GM13976 (cell line): ENCODE results near the gene LRMDA.

Source experiments
- DNase-seq: peaks from one replicate; pipeline ENCODE4 v3.0.0; 2012; ENCODE audit warnings: low spot score
- in situ Hi-C: fragments of 300-500 bp; cut with MboI; formaldehyde crosslinking; loops from one replicate; pipeline ENCODE4 v1.12.0; 2022; ENCODE audit warnings: low sequenced_read_pairs, mixed read lengths, inconsistent platforms; ENCODE audit not compliant: unreplicated experiment
- TF ChIP-seq, protein P1 (sequence below): IDR thresholded peaks from 2 replicates; pipeline ENCODE4 v1.5.1; 2012; ENCODE audit warnings: borderline replicate concordance, mild to moderate bottlenecking; ENCODE audit not compliant: insufficient read depth; ENCODE audit errors: extremely low read depth, missing control alignments, control extremely low read depth

The LRMDA gene

DNA sequence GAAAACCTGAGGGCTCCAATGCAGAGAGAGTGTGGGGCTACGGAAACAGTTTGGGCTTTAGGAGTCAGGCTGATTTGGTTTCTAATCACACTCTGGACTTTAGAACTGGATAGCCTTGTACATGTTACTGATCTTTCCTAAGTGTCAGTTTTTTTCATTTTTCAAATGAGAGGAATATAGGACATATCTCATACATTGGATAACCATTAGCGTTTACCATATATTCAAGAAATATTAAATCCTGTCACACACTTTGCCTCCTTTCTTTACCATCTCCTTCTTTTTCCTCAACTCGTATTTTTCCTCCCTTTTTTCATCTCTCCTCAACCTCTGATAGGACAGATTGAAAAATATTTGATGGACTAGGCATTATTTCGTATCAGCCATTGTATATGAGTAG lies 885.7 kb downstream of the LRMDA start:
- TF ChIP-seq, protein P1, sequence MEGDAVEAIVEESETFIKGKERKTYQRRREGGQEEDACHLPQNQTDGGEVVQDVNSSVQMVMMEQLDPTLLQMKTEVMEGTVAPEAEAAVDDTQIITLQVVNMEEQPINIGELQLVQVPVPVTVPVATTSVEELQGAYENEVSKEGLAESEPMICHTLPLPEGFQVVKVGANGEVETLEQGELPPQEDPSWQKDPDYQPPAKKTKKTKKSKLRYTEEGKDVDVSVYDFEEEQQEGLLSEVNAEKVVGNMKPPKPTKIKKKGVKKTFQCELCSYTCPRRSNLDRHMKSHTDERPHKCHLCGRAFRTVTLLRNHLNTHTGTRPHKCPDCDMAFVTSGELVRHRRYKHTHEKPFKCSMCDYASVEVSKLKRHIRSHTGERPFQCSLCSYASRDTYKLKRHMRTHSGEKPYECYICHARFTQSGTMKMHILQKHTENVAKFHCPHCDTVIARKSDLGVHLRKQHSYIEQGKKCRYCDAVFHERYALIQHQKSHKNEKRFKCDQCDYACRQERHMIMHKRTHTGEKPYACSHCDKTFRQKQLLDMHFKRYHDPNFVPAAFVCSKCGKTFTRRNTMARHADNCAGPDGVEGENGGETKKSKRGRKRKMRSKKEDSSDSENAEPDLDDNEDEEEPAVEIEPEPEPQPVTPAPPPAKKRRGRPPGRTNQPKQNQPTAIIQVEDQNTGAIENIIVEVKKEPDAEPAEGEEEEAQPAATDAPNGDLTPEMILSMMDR, result no peak
- DNase-seq, result no peak
- in situ Hi-C loops, result no loop called here

DNA sequence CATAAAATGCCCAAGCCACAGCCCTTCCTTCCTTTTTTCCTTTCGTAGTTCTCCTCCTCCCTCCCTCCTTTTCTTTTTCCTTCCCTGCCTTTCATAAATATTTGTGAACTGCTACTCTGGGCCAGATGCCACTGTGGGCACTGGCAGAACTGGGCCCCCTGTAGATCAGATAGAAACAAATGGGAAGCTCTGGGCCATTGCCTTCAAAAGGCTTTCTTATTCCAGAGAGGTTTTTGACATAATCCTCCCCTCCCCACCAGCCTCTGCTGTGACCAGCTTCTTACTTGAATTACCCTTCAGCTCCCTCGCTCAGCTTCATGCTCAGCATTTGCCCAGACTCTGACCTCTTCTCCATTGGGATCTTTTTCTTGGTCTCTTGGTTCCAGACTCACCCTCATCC lies 886.8 kb downstream of the LRMDA start:
- in situ Hi-C loops, result no loop called here
- DNase-seq, result no peak
- TF ChIP-seq, protein P1, result no peak

DNA sequence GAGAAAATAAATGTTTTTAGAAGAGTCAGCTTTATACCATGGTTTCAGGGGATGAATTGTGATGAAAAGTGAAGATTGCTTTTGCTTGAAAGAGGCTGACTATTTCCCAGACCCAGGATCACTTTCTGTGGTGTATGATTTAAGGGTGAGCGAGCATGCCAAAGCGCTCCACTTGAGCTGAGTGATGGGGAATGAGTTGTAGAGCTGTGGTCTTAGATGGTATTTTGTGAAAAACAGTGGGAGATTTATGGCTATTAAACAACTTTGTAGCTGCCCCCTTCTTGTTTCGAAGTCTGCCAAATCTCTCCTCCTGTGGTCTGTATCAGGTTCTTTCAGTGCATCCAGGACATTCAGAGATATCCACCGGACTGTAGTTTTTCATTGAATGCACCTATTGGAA lies 888.2 kb downstream of the LRMDA start:
- TF ChIP-seq, protein P1, result no peak
- in situ Hi-C loops, result no loop called here
- DNase-seq, result no peak

DNA sequence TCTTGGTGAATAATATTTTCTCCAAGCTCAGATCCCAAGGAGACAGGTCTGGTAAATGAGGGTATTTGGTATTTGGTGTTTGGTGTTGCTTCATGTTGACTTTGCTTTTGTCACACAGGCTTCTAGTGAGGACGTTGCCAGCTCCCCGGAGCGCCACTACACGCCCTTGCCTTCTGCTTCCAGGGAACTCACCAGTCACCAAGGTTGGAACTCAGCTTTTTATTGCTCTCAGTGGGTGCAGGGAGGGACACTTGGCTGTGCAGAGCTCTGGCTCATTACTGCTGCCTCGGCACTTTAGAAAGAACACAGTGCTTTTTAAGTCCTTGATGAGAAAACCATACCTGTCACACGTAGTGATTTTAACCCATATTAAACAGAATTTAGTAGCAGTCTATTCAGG lies 892.9 kb downstream of the LRMDA start:
- TF ChIP-seq, protein P1, result no peak
- in situ Hi-C loops, result no loop called here
- no peak for DNase-seq

DNA sequence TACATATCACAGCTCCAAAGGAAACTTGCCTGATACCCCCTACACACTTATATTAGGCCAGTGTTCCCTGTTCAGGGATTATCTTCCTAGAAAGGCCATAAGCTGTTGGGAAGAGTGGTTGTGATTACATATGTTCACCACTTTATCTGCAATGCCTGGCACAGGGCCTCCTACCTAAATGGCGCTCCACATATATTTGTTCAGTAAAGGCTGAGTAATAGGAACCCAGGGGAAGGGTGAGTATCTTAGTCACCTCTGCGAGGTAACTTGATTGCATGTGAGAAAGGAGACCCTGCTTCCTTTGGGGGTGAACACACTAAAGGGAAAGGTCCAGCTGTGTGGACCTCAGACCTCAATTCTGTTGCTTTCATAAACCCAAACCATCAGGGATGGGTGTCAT lies 896.0 kb downstream of the LRMDA start:
- TF ChIP-seq, protein P1, result no peak
- in situ Hi-C loops, result no loop called here
- DNase-seq, result no peak

DNA sequence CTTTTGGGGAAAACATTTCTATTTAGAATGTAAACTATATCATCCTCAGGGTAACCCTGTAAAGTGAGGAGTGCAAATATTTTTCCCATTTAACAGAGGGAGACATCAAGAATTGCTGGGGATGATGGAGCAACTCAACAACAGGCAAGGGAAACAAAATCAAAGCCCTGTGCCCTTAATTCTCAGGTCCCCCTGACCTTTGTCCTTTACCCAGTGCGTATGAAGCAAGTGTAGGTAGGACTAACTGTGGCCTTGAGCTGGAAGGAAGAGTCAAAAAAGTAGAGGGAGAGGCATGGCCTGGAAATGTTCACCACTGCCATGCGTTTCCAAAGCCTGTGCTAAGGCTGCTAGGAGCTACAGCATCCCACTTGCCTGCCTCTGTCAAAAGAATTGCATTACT lies 896.9 kb downstream of the LRMDA start:
- in situ Hi-C loops, result no loop called here
- no peak for DNase-seq
- TF ChIP-seq, protein P1, result no peak
